ENCODE results near the gene CERK.
"Not testable (repeated sequence)": the region's sequence is repeated elsewhere in the genome, so short reads cannot be mapped to it uniquely, and the experiment has no call there.

The CERK gene, protein sequence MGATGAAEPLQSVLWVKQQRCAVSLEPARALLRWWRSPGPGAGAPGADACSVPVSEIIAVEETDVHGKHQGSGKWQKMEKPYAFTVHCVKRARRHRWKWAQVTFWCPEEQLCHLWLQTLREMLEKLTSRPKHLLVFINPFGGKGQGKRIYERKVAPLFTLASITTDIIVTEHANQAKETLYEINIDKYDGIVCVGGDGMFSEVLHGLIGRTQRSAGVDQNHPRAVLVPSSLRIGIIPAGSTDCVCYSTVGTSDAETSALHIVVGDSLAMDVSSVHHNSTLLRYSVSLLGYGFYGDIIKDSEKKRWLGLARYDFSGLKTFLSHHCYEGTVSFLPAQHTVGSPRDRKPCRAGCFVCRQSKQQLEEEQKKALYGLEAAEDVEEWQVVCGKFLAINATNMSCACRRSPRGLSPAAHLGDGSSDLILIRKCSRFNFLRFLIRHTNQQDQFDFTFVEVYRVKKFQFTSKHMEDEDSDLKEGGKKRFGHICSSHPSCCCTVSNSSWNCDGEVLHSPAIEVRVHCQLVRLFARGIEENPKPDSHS

DNA sequence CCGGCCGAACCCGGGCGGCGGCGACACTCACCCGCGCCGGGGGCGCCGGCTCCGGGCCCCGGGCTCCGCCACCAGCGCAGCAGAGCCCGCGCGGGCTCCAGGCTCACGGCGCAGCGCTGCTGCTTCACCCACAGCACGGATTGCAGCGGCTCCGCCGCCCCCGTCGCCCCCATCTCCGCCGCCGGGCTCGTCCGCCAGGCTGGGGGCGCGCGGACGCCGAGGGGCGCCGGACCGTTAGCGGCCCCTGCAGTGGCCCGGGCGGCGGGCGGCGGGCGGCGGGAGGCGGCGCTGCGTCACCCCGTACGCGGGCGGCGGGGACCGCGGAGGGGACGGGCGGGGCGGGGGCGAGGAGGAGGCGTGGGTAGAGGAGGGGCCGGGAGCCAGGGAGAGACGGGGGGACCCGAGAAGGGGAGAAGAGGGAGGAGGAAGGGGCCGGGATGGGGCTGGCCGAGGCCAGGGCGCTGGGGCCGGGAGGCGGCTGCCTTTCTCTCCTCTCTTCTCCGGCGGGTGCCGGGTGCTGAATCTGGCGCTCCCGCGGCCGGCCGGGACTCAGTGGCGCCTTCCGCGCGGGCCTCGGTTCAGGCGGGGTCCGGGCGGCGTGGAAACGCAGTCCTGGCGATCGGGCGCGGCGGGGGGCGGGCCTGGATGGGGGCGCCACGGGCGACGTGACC, at the start of gene CERK:
CERK (minus strand) TSS at position 277 of the 671 bp plus-strand sequence; CDS start at position 173, 104 bp downstream.
- peak; percentile 63 for DNase-seq (ENCODE audit: low spot score)

DNA sequence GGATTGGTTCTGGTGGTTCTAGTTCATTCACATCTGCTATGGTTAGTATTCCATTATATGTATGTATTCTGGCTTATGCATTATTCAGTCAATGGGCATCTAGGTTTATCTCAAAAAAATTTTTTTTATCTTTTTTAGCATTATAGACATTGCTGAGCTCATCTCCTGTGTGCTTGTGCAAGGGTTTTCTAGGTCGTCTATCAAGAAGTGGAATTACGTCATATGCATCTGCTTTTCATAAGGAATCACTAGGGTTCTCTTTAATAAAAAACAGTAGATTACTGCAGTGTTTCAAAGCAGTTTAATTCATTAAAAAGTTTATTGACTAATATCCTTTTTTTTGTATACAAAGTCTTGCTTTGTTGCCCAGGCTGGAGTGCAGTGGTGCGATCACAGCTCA, 45.7 kb upstream of the CERK start:
- no peak for DNase-seq (ENCODE audit: low spot score)

DNA sequence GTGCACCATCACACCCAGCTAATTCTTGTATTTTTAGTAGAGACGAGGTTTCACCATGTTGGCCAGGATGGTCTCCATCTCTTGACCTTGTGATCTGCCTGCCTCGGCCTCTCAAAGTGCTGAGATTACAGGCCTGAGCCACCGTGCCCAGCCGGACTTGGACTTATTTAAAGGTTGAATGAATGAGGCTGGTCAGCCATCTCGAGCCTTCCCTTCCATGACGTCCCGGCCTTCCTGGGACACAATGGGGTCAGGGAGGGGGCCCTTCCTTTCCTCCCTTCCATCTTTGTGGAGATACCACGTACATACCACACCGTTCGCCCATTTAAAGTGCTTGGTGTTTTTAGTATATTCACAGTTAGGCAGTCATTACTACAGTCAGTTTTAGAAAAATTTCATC, 44.1 kb upstream of the CERK start:
- DNase-seq (ENCODE audit: low spot score): not testable (repeated sequence)

DNA sequence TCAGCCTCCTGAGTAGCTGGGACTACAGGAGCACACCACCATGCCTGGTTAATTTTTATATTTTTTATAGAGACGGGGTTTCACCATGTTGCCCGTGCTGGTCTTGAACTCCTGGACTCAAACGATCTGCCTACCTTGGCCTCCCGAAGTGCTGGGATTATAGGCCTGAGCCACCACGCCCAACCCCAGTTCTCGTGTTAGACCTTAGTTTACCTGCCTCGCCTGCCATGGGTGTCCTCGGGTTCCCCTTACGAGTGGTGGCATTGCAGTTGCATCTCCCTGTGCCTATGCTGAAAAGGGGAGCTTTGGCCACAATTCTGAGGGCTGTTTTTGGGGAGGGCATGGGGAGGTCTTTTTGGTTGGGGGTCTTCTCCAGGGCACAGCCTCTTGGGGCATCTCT, 43.2 kb upstream of the CERK start:
- no peak for DNase-seq (ENCODE audit: low spot score)

DNA sequence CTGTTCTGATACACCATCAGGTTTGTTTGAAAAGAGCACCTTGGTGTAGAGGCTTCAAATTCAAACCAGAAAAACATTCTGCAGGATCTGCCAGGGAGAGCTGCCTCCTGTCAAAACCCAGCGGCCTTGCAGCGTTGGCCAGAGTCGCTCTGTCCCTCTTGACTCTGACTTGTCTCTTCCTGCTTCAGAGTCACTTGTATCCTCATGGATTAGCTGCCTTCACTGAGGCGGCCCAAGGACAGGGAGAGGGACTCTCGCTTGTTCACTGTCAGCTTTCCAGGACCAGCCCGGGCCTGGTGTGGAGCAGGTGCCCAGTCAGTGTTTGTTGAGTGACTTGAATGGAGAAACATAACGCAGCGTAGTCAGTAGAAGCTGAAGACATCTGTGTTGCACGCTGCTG, 42.4 kb upstream of the CERK start:
- no peak for DNase-seq (ENCODE audit: low spot score)

DNA sequence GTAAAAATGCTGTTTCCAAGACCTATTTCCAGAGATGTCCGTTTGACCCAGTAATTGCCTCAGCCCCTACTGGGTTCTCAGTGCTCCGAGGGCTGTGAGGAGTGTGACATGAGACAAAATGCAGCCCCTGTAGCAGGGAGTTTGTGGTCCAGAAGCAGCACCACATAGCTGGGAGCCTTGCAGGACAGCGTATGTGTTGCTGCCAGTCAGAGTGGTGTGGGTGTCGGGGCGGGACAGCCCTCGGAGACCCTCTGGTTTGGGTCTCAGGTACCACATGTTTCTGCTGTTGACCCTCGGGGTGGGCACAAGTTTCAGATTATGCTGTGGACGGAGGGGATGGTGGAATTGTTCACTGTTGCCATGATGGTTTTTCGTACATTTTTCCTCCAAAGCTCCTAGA, 41.6 kb upstream of the CERK start:
- DNase-seq (ENCODE audit: low spot score): no peak

DNA sequence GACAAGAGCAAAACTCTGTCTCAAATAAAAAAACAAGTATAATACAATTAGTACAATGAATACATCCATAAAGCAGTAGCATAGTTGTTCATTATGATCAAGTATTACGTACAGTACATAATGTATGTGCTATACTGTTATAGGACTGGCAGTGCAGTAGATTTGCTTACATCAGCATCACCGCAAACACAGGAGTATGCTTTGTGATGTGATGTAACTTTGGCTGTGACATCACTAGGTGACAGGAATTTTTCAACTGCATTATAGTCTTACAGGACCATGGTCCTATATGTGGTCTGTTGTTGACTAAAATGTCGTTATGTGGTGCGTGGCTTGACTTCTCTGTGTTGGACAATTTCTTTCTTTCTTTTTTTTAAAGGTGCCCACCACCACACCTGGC, 41.0 kb upstream of the CERK start:
- no peak for DNase-seq (ENCODE audit: low spot score)

DNA sequence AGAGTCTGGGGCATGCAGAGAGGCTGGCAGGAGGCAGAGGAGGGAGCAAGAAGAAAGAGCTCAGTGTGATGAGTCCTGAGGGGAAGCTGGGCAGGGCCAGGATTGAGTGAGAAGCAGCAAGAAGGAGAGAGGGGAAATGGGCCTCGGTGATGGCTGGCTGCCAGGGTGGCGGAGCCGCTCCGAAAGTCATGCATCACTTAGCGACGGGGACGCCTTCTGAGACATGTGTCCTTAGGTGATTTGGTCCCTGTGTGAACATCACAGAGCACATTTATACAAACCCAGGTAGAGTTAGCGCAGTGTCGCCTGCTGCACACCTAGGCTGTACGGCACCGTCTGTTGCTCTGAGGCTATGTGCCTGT, 39.5 kb upstream of the CERK start:
- DNase-seq (ENCODE audit: low spot score): peak; percentile 60

DNA sequence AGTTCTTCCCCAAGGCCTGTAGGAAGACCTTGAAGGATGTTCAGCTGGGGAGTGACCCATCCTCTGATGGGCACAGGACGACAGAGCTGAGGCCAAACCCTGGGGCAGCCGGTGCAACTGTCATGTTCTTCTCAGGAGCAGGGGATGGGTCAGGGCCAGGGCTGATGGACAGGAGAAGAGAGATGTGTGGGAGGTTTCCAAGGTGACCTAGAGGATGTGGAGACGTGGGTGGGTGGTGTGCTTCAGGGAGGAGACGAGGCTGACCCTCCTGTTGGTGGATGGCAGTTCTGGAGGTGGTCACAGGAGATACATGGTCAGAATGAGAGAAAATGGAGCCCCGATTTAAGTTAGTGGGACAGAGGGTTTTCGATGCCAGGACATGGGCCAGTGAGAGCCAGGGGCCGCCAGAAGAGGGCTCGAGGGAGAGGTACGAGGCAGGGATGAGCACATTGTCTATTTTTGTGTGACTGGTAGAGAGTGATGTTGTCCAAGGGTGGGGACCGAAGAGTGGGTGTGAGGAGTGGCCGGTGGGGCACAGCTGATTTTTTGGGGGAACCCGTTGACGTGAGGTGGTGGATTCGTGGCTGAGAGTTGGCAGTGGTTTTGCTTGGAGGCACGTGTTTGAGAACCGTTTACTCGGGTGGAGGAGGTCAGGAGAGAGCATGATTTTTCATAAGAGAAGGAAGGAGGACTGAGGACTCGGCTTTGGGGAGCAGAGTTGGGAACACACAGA, 39.0 kb upstream of the CERK start:
- DNase-seq (ENCODE audit: low spot score): no peak

DNA sequence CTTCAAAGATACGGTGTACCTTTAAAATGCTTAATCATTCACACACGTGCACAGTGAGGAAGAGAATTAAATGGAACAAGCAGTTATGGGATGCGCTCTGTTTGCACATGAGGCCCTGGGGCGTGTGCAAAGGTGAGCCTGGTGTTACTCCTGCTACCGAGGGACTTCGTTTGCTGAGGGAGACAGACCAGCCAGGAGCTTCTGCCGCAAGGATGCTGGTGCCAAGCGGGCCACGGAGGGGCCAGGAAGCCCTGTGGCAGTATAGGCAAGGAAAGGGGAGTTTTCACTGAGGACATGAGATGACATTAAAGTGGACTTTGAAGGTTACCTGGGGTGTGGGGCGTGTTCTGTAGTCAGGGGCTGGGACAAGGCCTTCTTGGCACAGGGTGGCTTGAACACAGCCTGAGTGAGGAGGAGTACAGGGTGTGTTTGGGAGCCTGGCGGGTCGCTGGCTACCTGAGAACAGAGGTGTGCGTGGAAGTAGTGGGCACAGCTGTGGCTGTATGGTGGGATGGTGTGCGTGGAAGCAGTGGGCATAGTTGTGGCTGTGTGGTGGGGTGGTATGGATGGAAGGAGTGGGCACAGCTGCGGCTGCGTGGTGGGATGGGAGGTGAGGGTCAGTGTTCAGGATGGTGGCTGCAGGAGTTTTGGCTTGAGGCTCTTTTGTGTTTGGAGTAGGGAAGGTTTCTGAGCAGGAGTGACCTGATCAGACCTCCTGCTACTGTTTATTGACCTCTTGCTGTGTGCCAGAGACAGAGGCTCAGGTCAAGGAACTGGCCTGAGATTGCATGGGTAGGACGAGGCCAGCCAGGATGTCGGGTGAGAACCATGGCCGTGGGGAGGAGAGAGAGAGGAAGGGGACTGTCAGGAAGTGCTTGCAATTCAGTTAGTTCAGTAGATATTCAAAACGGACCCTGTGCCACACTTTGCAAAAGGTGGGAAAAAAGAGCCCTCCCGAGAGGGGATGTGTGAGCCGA, 38.1 kb upstream of the CERK start:
- no peak for DNase-seq (ENCODE audit: low spot score)

DNA sequence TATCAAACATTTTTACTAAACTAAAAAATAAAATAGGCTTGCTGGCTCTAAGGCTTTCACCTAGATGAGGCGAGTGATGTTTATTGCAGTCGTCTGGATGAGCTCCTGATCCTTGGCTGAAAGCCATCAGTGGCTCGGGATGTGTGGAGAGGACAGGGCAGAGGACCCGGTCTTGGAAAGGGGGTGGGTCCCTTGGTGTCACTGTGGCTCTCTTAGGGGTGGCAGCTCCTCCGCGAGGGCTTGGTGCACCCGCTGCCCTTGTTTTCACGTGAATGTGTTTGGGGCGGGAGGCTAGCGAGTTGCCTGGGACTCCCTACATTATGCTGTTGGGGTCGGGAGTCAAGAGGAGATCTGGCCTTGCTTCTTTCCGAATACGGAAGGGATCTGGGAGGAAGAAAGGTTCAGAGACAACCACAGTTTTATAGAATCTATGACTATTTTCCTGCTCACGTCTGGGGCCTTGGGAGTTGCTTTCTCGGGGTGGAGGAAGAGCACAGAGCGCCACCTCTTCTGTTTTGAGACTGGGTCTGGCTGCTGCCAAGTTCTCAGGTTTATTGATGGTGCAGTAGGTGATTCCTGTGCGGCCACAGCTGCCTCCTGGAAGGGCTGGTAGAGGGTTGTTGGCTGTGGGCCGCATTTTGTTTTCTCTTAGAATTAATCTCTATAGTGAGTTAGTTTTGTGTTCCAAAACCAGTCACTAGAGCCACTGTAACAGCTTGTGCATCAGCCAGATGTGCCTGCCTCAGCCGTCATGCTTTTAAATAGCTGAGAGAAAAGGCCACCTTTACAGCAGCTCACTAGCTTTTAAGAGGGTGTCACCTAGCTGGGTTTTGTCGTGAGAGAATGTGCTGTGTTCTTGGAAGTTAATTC, 37.2 kb upstream of the CERK start:
- DNase-seq (ENCODE audit: low spot score): peak; percentile 58

DNA sequence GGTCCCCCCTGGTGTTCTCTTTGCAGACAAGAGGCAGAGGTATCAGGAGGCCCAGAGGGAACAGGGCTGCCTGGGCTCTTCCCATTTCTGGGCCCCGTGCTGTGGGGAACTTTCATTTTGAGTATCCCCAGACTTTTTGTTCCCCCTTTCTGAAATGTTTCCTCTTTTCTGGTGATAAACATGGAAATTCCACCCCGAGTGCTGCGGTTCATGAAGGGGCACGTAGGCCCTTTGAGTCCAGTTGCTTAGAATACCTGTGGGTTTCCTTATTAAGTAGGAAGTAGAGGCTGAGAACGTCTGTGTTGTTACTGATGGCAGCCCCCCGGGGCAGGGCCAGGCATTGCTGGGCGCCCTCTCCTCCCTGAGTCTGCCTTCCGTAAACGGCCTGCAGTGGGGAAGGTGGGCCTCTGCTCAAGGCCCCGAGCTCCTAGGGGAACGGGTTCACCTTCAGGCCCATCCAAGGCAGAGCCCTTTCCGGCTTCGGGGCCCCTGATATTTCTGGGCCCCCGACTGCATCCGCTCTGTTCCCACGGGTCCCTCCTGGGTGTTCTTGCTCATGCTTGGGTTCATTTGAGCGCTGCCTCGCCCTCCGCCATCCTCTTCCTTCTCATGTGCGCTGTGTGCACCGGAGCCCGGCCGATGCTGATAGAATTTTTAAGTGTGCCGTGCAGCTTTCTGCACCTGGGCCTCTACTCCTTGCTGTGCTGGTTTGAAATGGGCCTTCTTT, 36.4 kb upstream of the CERK start:
- DNase-seq (ENCODE audit: low spot score): peak; percentile 85

DNA sequence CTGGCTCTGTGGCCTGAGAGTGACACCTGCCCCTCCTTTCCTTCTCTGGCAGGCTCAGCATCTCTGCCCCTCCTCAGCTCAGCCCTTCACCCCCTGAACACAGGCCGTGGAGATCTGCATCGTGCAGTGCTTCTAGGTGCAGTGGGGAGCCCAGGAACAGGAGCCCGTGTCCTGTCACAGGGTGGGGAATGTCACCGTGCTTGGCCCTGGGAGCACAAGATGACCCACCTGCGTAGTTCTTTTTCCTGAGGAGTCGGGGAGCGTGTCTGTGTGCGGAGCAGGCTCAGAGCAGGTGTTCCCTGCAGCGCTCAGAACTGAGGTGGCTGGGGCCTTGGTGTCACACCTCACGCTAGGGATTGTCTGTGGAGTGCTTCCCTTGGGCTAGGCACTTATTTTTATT, 35.0 kb upstream of the CERK start:
- no peak for DNase-seq (ENCODE audit: low spot score)

DNA sequence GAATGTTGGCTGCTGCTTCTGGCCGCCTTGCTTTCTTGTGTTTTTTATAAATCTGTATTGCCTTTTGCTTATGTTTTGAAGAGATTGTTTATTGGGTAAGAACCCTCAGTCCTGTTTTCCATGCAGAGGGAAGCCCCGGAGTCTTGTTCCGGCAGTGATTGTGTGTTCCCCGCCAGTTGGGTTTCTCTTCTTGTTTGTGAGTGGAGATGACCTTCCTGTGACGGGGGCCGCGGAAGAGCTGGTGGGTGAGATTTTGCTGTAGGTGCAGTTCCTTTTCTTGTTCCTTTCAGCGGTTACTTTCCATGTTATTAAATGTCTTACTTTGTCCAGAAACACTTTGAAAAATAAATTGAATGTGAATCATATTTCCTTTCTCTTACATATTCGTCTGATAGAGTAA, 32.7 kb upstream of the CERK start:
- peak; percentile 62 for DNase-seq (ENCODE audit: low spot score)

DNA sequence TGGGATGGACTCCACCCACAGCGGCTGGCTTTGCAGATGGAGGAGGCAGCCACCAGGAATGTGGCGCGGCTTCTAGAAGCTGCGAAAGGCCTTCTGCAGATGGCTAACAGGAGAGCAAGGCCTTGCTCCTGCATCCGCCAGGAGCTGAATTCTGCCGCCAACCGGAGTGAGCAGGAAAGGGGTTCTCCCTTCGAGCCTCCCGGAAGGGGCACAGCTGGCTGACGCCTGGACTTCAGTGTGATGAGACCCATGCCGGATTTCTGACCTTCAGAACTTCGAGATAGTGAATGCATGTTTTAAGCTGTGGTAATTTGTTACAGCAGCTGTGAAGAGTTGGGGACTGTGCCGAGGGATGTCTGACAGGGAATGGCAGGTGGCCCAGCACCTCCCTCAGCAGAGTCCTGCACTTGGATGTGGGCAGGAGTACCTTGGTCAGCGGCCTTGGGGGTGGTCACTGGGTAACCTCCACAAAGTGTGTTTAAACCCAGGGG, 32.1 kb upstream of the CERK start:
- no peak for DNase-seq (ENCODE audit: low spot score)

DNA sequence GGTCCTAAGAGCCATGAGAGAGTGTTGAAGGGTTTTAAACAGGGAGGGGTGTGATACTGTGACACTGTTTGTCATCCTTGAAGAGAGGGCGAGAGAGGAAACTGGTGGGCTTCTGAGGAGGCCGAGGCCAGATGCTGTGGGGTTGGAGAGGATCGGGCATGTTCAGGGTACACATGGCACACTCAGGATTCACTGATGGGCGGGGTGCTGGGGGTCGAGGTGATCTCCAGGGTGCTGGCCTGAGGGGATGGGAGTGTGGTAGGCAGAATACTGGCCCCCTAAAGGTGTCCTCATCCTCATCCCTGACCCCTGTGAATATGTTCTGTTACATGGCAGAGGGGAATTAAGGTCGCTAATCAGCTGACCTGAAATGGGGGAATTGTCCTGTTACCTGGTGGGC, 31.7 kb upstream of the CERK start:
- DNase-seq (ENCODE audit: low spot score): no peak

DNA sequence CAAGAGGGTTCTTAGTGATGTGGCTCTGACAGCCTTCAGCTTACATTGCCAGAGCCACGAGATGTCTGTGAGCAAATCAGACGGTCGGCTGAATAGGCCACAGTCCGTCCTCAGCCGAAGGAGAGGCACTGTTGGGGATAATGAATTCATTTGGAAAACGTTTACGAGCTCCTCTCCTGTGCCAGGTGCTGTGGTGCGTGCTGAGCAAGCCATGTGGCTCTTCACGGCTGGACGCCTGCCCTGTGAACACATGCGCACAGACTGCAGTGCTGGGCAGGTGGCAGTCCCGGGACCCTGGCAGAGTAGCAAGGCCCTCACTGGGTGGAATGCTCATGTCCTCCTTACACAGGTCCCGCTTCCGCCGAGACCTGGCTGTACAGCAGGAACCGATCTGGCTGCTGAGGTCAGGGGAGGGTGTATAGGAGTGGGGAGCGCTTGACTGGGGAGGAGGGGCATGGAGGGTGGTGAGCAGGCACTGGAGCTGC, 31.2 kb upstream of the CERK start:
- peak; percentile 93 for DNase-seq (ENCODE audit: low spot score)

DNA sequence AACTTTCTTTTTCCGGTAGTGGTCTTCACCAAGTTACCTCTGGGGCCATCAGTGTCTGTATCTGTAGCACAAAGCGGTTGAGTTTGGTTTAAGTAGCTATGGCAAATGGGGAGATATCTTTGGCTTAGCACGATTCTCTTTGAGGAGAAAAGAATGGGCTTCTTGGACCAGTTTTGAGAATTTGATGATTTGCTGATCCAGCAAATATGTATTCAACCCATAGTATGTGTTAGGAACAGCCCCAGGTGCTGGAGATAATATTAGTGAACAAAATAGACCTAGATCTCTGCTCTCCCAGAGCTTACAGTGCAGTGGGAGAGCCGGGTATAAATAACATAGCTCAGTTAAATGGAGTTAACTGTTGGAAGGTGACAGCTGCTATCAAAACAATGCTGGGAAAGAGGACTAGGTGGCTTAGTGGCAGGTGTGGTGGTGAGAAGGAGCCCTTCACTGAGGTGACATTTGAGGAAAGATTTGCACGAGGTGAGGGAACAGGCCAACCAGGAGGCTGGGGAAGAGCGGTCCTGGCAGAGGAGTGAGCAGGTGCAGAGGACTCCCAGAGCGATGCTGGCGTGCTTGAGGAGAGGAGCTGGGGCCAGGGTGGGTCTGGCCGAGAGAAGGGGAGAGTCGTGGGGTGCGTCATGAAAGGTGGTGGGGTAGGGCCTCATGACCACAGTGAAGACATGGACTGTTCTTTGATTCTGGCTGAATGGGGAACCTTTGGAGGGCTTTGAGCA, 29.4 kb upstream of the CERK start:
- DNase-seq (ENCODE audit: low spot score): no peak

DNA sequence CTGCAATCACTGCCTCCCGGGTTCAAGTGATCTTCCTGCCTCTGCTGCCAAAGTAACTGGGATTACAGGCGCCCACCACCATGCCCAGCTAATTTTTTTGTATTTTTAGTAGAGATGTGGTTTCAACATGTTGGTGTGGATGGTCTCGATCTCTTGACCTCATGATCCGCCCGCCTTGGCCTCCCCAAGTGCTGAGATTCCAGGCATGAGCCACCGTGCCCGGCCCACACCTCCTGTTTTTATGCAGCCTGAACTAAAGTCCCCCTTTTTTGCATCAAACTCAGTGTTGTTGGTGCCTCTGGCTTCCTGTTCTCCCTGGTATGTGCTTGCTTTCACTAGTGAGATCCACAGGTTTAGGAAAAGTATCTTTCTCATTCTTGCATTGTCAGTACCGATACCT, 28.6 kb upstream of the CERK start:
- DNase-seq (ENCODE audit: low spot score): no peak
